GM19372 (cell line): ENCODE results near the gene MAST3.
"Not testable (repeated sequence)": the region's sequence is repeated elsewhere in the genome, so short reads cannot be mapped to it uniquely, and the experiment has no call there.

Experiments used
- ATAC-seq: cut with Tn5 transposase; IDR thresholded peaks from one replicate; pipeline ENCODE4 v1.9.1; 2021; ENCODE audit warnings: mild to moderate bottlenecking, low read depth, moderate library complexity; ENCODE audit not compliant: unreplicated experiment

MAST3 gene

GRCh38 chr19:18156841-18157464 lies 59.4 kb downstream of the MAST3 start:
- no peak for ATAC-seq

GRCh38 chr19:18157465-18158063 lies 60.0 kb downstream of the MAST3 start:
- no peak for ATAC-seq

- ATAC-seq, result no peak
These were observed 60.9 kb downstream of the MAST3 start for GRCh38 chr19:18158467-18158866.

DNA sequence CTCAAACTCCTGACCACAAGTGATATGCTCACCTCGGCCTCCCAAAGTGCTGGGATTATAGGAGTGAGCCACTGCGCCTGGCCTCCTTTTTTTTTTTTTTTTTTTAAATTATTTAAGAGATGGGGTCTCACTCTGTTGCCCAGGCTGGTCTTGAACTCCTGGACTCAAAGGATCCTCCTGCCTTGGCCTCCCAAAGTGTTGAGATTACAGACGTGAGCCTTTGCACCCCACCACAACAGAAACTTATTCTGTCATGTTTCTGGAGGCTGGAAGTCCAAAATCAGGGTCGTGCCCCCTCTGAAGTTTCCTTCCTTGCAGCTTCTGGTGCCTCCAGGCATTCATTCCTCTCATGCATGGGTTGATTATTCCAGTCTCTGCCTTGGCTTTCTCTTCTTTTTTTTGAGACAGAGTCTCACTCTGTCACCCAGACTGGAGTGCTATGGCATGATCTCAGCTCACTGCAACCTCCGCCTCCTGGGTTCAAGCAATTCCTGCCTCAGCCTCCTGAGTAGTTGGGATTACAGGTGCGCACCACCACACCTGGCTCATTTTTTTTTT lies 61.6 kb downstream of the MAST3 start:
- ATAC-seq, result not testable (repeated sequence)

DNA sequence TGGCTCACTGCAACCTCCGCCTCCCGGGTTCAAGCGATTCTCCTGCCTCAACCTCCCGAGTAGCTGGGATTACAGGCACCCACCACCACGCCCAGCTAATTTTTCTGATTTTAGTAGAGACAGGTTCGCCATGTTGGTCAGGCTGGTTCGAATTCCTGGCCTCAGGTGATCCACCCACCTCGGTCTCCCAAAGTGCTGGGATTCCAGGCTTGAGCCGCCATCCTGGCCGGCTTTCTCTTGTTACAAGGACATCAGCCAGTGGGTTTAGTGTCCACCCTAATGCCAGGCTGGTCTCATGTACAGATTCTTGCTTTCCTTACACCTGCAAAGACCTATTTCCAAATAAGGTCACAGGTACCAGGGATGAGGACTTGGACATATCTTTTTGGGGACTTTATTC lies 62.2 kb downstream of the MAST3 start:
- ATAC-seq, result no peak

GRCh38 chr19:18160493-18160970 lies 63.0 kb downstream of the MAST3 start:
- no peak for ATAC-seq

GRCh38 chr19:18160971-18161635 lies 63.5 kb downstream of the MAST3 start:
- no peak for ATAC-seq

DNA sequence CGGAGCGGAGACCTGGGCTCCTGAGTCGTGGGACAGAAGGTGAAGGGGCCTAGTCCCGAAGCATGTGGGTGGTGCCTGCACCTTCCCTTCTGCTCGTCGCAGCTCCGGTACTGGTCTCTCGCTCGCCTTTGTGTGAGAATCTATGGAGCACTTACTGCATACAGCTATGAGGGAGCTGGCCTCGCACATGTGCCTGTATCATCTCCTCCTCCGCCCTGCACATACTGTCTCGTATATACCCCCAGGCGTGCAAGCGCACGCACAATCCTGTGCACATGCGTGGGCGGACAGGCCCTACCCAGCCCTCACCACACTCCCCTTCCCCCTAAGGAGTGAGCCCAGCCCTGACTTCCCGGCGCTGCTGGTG lies 64.0 kb downstream of the MAST3 start:
- ATAC-seq, result no peak

GRCh38 chr19:18164072-18164471 lies 66.5 kb downstream of the MAST3 start:
- no peak for ATAC-seq

DNA sequence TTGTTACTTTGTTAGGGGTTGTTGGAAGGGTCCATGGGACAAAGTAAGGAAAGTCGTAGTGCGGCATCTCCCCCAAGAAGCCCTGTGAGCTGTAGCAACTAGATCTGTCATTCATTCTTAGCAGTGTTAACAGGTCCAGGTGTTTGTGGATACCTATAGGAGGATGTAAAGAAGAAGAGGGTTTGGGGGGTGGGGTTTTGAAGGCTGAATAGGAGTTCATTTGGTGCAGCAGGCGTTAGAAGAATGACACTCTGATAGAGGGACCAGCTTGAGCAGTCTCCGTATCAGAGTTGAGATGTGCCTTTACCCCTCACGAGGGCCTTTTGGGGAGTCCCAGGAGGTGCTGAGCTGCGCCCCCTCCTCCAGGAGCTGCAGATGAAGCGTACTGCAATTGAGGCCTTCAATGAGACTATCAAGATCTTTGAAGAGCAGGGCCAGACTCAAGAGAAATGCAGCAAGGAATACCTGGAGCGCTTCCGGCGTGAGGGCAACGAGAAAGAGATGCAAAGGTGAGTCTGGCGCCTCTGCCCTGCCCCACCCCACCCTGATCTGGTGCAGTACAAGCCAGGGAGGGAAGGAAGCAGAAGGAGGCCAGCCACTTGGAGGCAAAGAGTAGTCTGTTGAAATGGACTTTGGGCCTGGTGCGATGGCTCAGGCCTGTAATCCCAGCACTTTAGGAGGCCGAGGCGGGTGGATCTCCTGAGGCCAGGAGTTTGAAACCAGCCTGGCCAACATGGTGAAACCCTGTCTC lies 68.4 kb downstream of the MAST3 start:
- ATAC-seq, result no peak

DNA sequence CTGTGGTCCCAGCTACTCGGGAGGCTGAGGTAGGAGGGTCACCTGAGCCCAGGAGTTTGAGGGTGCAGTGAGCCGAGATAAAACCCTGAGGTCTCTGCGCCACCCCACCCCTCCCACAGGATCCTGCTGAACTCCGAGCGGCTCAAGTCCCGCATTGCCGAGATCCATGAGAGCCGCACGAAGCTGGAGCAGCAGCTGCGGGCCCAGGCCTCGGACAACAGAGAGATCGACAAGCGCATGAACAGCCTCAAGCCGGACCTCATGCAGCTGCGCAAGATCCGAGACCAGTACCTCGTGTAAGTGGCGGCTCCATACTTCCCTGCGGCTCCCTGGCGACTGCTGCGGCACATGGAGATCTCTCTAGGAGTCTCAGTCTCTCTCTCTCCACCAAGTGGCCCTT lies 69.4 kb downstream of the MAST3 start:
- ATAC-seq, result no peak

GRCh38 chr19:18167975-18168645 lies 70.5 kb downstream of the MAST3 start:
- ATAC-seq, result no peak

DNA sequence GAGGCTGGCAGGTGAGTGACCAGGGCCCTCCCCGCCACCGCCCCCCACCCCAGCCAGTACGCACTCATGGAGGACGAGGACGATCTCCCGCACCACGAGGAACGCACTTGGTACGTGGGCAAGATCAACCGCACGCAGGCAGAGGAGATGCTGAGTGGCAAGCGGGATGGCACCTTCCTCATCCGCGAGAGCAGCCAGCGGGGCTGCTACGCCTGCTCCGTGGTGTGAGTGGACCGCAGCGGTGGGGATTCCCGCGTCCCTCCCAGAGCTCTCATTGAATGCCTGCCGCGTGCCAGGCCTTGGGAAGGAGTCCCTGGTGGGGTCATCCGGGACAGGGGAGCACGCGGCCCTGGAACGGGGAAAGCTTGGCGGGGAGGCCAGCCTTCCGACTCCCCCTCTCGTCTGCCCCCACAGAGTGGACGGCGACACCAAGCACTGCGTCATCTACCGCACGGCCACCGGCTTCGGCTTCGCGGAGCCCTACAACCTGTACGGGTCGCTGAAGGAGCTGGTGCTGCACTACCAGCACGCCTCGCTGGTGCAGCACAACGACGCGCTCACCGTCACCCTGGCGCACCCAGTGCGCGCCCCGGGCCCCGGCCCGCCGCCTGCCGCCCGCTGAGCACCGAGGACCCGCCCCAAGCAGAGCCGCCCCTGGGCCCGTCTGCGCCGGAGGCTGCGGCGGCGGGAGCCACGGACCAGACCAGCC lies 71.2 kb downstream of the MAST3 start:
- ATAC-seq, result no peak

DNA sequence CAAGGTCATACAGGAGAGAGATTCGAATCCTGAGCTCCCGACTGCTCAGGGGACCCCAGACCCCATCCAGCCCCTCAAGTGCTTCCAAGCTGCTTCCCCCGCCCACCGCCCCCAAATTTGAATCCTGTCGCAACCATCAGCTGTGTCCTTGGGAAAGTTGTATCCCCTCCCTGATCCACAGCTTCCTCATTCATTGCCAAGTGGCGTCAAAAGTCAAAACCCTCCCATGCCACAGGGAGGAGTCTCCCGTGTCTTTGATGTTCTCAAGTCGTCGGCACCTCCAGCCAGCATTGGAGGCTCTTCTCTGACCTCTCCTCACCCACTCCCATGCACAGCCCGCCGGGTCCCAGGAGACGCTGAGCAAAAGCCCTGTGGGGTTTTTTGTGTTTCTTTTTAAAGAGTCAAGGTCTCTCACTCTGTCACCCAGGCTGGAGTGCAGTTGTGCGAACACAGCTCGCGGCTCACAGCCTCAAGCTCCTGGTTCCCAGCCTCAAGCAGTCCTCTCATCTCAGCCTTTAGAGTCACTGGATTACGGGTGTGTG lies 73.2 kb downstream of the MAST3 start:
- ATAC-seq, result no peak

DNA sequence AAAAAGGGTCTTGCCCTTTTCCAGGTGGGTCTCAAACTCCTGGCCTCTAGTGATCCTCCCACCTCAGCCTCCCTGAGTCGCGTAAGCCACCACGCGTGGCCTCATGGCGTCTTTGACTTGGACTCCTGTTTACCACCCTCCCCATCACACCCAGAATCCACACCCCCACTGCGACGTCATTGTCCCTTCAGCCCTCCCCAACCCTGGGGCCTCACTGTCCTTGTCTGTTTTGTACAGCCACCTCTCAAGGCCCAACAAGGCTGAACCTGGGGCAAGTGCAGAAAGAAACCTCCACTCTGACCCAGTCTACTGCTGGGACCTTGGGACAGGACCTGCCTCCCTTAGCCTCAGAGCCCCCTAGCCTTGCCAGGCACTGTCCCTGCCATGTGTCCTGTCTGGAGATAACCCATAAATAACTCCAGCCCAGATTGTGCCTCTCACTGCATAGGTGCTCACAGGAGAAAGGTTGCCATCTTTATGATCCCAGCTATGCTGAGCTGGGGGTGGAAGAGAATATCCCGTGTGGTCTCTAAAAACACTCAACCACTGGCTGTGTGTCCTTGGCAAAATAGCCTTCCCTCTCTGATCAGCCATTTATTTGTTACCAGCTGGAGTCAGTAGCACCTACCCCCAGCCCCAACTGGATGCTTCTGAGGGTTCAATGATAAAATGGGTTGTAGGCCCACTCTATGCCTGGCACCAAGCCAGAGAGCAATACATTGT lies 74.2 kb downstream of the MAST3 start:
- no peak for ATAC-seq

- ATAC-seq, result no peak
These were observed 74.9 kb downstream of the MAST3 start for GRCh38 chr19:18172331-18173053.

DNA sequence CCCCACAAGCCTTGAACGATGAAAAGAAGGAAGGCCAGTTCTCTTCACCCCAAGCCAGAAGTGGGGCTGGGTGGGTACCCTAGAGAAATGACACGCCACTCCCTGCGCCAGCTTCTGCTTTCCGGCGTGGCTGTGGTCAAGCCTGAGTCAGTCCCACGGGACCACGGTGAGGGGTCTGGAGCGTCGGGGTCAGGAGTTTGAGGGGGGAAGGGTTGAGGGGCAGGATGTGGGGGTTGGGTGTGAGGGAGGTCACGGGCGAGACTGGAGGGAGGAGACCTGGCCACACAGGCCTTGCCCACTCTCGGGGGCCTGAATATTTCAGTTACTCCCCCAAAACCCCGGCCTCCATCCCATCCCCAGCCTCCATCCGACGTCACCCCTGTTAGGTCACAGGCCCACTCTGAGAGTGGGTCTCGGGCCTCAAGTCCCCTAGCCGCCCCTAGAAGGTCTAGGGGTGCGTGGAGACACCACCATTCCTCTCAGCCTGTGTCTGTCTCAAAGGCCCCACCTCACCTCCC lies 75.5 kb downstream of the MAST3 start:
- ATAC-seq, result peak; percentile 13
